ENCODE measurements around the gene ZNF212. TPM values are rescaled to one million over a fixed set of nuclear protein-coding genes. Genes with fewer than 3 reads are reported as not detected.

Gene ZNF212
- 9.7 and 10.4 TPM in 2 replicates for total RNA-seq (2014; rRNA removed)
- percentile 86 among the genes with signal in this experiment for Bru-seq, nascent RNA
- percentile 83 among the genes with signal in this experiment for BruChase-seq, experiment 1, labeled RNA remaining after a 6-hour chase
- percentile 88 among the genes with signal in this experiment for BruChase-seq, experiment 2, labeled RNA remaining after a 2-hour chase
- long read RNA-seq, transcript ZNF212-201 (5 exons, 2,810 nt): major isoform, 22 of 42 reads
- long read RNA-seq, partial matches to known transcripts: 2 of 42 reads
- long read RNA-seq, other reads (novel, unspliced or antisense): 18 of 42 reads

DNA sequence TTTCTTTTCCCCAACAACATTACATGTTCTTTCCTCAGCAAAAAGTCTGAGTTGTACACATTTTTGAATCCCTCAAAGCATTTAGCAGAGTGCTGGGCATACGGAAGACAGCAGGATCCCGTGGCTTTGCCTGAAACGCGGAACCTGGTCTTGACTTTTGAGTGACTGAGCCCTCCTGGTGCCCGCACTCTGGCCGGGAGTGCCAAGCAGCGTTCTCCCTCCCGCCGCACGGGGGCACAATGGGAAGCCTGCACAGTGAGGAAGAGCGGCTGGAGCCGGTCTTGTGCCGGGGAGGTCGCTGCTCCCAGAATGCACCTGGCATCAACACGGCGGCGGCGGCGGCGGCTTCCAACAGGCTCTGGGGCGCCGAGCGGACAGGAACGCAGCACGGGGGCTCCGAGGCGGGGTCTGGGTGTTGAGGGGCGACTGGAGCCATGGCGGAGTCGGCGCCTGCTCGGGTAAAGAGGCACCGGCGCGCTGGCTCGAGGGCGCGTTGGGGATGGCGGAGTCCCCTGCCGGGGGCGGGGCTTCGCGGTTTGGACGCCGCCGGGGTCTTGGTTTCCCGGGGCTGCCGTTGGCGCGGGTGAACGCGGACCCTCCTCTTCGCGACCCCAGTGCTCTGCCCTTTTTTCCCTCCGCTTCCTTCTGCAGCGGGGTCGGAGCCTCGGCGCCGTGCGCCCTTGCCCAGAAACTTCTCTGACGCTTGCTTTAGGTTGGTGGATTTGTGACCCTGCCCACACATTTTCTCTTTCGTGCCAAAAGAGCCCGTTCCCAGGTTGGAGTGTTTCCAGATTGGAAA, at the start of gene ZNF212:
Gene ZNF212 (plus strand): TSS at position 307 of the 799 bp plus-strand sequence. CDS start 128 bp downstream, at position 435.
- ChIA-PET CTCF (interaction anchor here (0.7 to 1.1 kb wide), 2 partner anchors 44 to 72 kb away, joined by 3 read pairs; partner anchors contain the start of gene ZNF282), POLR2A (ENCODE audit: unreplicated experiment) (interaction anchor here (0.7 kb wide), 1 partner anchor 40 kb away, joined by 4 read pairs; no protein-coding TSS in a partner anchor)
- Histone ChIP-seq H3K27ac (ENCODE audit: low read length) (peak within 1 kb of the TSS; percentile 92), H3K4me2 (ENCODE audit: low read length) (peak within 1 kb of the TSS; percentile 91), H3K36me3 (ENCODE audit: low read depth, low read length) (peaks cover 13% of the 10 kb centered on the region), H4K20me1 (ENCODE audit: low read length) (no peaks in the 10 kb centered on the region), H3K79me2 (ENCODE audit: low read length) (peaks cover 47% of the 10 kb centered on the region), H3K4me1 (ENCODE audit: insufficient read depth, low read length) (peaks cover 33% of the 10 kb centered on the region), H3K9me2 (replicated peaks; ENCODE audit: low read length) (no peaks in the 10 kb centered on the region), H3K9ac (ENCODE audit: low read length) (peak within 1 kb of the TSS; percentile 85), H3K9me3 (ENCODE audit: low read length) (peaks cover 8% of the 10 kb centered on the region; the same call in 1 of the 2 replicates), H2AFZ (ENCODE audit: low read length) (peak within 1 kb of the TSS; percentile 75), H3K4me3 (ENCODE audit: low read length) (peak within 1 kb of the TSS; percentile 94), H3K27me3 (ENCODE audit: low read length) (no peaks in the 10 kb centered on the region), H3F3A (ENCODE audit: low read length, unreplicated experiment) (no peaks in the 10 kb centered on the region)
- intact Hi-C loops (cut with micrococcal nuclease): loop anchor here (2.0 kb wide), 1 partner anchor 41 kb away; no protein-coding TSS in a partner anchor
- BruUV-seq (replicated peaks): no TSS peak
- ATAC-seq: peak; percentile 95
- TF ChIP-seq EZH2 (IDR thresholded peaks at IDR 0.05; ENCODE audit: low read length, unreplicated experiment) (no peak), EZH2phosphoT487 (IDR thresholded peaks at IDR 0.05; ENCODE audit: borderline replicate concordance, low read length) (no peak), CTCF (conservative IDR thresholded peaks at IDR 0.05; ENCODE audit: low read depth, low read length) (peak; percentile 87)
- peak; percentile 91 for DNase-seq

GRCh38 chr7:149191851-149192250, 47.6 kb upstream of the ZNF212 start:
- TF ChIP-seq EZH2phosphoT487 (IDR thresholded peaks at IDR 0.05; ENCODE audit: borderline replicate concordance, low read length) (no peak), CTCF (conservative IDR thresholded peaks at IDR 0.05; ENCODE audit: low read depth, low read length) (no peak), EZH2 (IDR thresholded peaks at IDR 0.05; ENCODE audit: low read length, unreplicated experiment) (no peak)
- no peak for ATAC-seq
- no peaks in the 10 kb centered on the region for H3K9me3 ChIP-seq (ENCODE audit: low read length)
- no peaks in the 10 kb centered on the region for H3F3A ChIP-seq (ENCODE audit: low read length, unreplicated experiment)
- no peak overlapping the region for H3K9ac ChIP-seq (ENCODE audit: low read length)
- POLR2A ChIA-PET (ENCODE audit: unreplicated experiment): no interaction called here
- H2AFZ ChIP-seq (ENCODE audit: low read length): no peak overlapping the region
- no peak for DNase-seq
- intact Hi-C loops (cut with micrococcal nuclease): loop anchor here (10.0 kb wide), 1 partner anchor 213 kb away; no protein-coding TSS in a partner anchor
- no TSS peak for BruUV-seq (replicated peaks)
- H3K27me3 ChIP-seq (ENCODE audit: low read length): no peaks in the 10 kb centered on the region
- H3K4me3 ChIP-seq (ENCODE audit: low read length): no peak overlapping the region
- H3K27ac ChIP-seq (ENCODE audit: low read length): no peak overlapping the region
- no peaks in the 10 kb centered on the region for H3K36me3 ChIP-seq (ENCODE audit: low read depth, low read length)
- CTCF ChIA-PET: no interaction called here
- H4K20me1 ChIP-seq (ENCODE audit: low read length): no peaks in the 10 kb centered on the region
- peaks cover 8% of the 10 kb centered on the region; the same call in 1 of the 2 replicates for H3K4me1 ChIP-seq (ENCODE audit: insufficient read depth, low read length)
- peaks cover 17% of the 10 kb centered on the region for H3K79me2 ChIP-seq (ENCODE audit: low read length)
- H3K4me2 ChIP-seq (ENCODE audit: low read length): no peak overlapping the region
- no peaks in the 10 kb centered on the region for H3K9me2 ChIP-seq (replicated peaks; ENCODE audit: low read length)

Data from PC-3 (cell line).